SK-N-SH (cell line): Measurements from ENCODE around the gene TPCN2.

Experiments used
- CHD2 ChIP-seq: fragments of 150-350 bp; IDR thresholded peaks from 2 replicates; pipeline ENCODE4 v1.6.1; 2018; ENCODE audit warnings: low read length; ENCODE audit not compliant: partially characterized antibody
- JUND ChIP-seq: IDR thresholded peaks from 2 replicates; pipeline ENCODE4 v1.4.0; 2012
- POLR2AphosphoS5 ChIP-seq: IDR thresholded peaks from 2 replicates; pipeline ENCODE4 v1.6.1; 2012; ENCODE audit warnings: low read depth, low read length

- TF ChIP-seq JUND: no peak
- no peak for TF ChIP-seq CHD2
- no peak for TF ChIP-seq POLR2AphosphoS5
These were observed 47.3 kb upstream of the TPCN2 start for GRCh38 chr11:69001243-69002081.
